ENCODE data around the gene TBATA. TPM values are rescaled to one million over a fixed set of nuclear protein-coding genes. Genes with fewer than 3 reads are reported as not detected.
"Not testable (repeated sequence)": the region's sequence is repeated elsewhere in the genome, so short reads cannot be mapped to it uniquely, and the experiment has no call there.

Gene TBATA
- total RNA-seq, 5 donors from 2014 or later (not counting 1 experiment from before 2014, with no cell fraction given), result not detected

DNA sequence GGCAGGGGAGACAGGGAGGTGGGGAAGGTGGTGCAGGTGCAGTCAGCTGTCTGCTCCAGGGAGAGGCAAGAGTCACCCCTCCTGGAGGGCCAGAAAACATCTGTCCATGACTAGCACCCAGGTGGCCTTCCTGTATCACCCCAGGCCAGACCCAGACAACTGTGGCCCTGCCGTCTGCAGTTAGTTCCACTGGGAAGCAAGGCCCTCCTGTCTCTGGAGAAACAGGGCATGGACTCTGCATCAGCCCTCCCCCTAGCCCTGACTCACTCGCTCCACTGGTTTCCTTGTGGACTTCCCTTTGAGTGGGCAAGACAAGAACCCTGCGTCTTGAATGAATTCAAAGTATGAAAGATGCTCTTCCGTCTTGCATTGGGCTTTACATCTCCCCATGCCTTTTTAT is 12.6 kb downstream of the TBATA start:
- Mint-ChIP-seq H3K9me3 (no peaks in the 10 kb centered on the region), H3K27ac (no peak overlapping the region), H3K27me3 (no peaks in the 10 kb centered on the region), H3K4me1 (no peaks in the 10 kb centered on the region), H3K36me3 (no peaks in the 10 kb centered on the region), H3K4me3 (no peak overlapping the region)
- ChIA-PET CTCF (no interaction called here), POLR2A (no interaction called here)
- Histone ChIP-seq H3K4me1 (ENCODE audit: control insufficient read depth in 1 of 2, extremely low read depth in 1 of 2, insufficient read depth in 2 of 2, low read length in 2 of 2) (no peaks in the 10 kb centered on the region), H3K9me3 (no peaks in the 10 kb centered on the region), H3K4me3 (ENCODE audit: control insufficient read depth in 1 of 2, extremely low read depth in 1 of 2, low read length in 1 of 2) (no peak overlapping the region), H3K27me3 (replicated peaks in 1 of 2; ENCODE audit: control insufficient read depth in 2 of 2, extremely low read depth in 1 of 2, insufficient read depth in 2 of 2, low read length in 1 of 2) (no peaks in the 10 kb centered on the region), H3K36me3 (ENCODE audit: control insufficient read depth in 2 of 2, extremely low read depth in 1 of 2, insufficient read depth in 1 of 2, low read length in 1 of 2) (no peaks in the 10 kb centered on the region), H3K27ac (ENCODE audit: low read length) (no peak overlapping the region)
- WGBS (ENCODE audit: insufficient coverage), result 75% methylated on average over 1 of the region's 4 CpGs
- ATAC-seq (replicated peaks in 1 of 4) (no peak), DNase-seq (peak in 1 of 35 experiments; percentile 2)

DNA sequence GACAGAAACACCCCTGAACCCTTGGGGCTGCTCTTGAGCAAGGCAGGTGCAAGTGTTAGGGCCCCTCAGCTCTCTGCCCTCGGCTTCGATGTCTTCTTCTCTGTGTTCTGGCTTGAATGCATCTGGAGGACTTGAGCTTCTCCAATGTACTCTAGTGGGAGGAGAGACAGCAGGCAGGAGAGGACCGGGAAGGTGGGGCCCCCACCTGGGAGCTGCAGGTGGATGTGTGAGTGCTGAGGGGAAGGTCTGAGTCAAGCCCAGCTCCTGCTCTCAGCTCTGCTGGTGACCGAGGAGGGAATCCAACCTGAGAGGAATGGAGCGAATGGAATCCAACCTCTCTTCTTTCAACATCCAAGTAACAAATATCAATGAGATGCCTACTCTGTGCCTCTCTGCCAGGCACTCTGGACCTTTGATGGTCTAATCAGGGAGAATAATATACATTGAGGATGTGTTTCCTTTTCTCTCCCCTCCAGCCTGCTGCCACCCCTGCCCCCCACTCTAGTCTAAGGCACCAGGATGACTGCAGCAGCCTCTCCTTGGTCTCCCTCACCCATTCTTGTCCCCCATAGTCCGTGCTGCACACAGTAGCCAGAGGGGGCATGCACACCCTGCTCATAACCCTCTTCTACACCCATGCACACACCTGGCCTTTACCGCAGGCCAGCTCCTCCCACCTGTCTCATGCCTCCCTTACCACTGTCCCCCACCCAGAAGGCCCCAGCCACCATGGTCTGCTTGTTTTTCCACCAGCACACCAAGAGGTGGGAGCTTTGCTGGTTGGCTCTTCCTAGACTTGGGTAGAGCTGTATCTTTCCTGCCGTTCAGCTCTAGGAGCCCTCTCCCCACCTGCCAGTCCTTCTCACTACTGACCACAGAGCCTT is 13.6 kb downstream of the TBATA start:
- Histone ChIP-seq H3K27ac (ENCODE audit: low read length) (no peak overlapping the region), H3K4me3 (ENCODE audit: control insufficient read depth in 1 of 2, extremely low read depth in 1 of 2, low read length in 1 of 2) (no peak overlapping the region), H3K27me3 (replicated peaks in 1 of 2; ENCODE audit: control insufficient read depth in 2 of 2, extremely low read depth in 1 of 2, insufficient read depth in 2 of 2, low read length in 1 of 2) (no peaks in the 10 kb centered on the region), H3K9me3 (no peaks in the 10 kb centered on the region), H3K4me1 (ENCODE audit: control insufficient read depth in 1 of 2, extremely low read depth in 1 of 2, insufficient read depth in 2 of 2, low read length in 2 of 2) (no peaks in the 10 kb centered on the region), H3K36me3 (ENCODE audit: control insufficient read depth in 2 of 2, extremely low read depth in 1 of 2, insufficient read depth in 1 of 2, low read length in 1 of 2) (no peaks in the 10 kb centered on the region)
- ATAC-seq (replicated peaks in 1 of 4) (no peak), DNase-seq (peak in 1 of 35 experiments; percentile 1)
- CTCF ChIA-PET, result no interaction called here
- no peaks in the 10 kb centered on the region for H3K36me3 Mint-ChIP-seq
- H3K4me3 Mint-ChIP-seq, result no peak overlapping the region
- H3K4me1 Mint-ChIP-seq, result no peaks in the 10 kb centered on the region
- 64% methylated on average over 3 of the region's 8 CpGs for WGBS (ENCODE audit: insufficient coverage)
- H3K27ac Mint-ChIP-seq, result no peak overlapping the region
- no peaks in the 10 kb centered on the region for H3K9me3 Mint-ChIP-seq
- H3K27me3 Mint-ChIP-seq, result no peaks in the 10 kb centered on the region
- POLR2A ChIA-PET, result no interaction called here

DNA sequence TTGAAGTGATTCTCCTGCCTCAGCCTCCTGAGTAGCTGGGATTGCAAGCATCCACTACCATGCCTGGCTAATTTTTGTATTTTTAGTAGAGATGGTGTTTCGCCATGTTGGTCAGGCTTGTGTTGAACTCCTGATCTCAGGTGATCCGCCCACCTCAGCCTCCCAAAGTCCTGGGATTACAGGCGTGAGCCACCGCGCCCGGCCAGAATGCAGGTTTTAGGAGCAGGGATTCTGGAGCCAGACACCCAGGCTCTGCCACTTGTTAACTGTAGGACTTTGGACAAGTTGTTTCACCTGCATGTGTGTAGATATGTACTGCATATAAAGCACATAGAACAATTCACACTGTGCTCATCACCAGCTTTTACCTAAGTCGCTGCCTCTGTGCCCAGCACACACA is 14.7 kb downstream of the TBATA start:
- DNase-seq; H3K27ac ChIP-seq (ENCODE audit: low read length); H3K4me3 ChIP-seq (ENCODE audit: control insufficient read depth in 1 of 2, extremely low read depth in 1 of 2, low read length in 1 of 2); H3K27ac Mint-ChIP-seq; ATAC-seq (replicated peaks in 1 of 4); H3K27me3 ChIP-seq (replicated peaks in 1 of 2; ENCODE audit: control insufficient read depth in 2 of 2, extremely low read depth in 1 of 2, insufficient read depth in 2 of 2, low read length in 1 of 2); H3K36me3 Mint-ChIP-seq; H3K4me3 Mint-ChIP-seq; H3K4me1 ChIP-seq (ENCODE audit: control insufficient read depth in 1 of 2, extremely low read depth in 1 of 2, insufficient read depth in 2 of 2, low read length in 2 of 2); H3K36me3 ChIP-seq (ENCODE audit: control insufficient read depth in 2 of 2, extremely low read depth in 1 of 2, insufficient read depth in 1 of 2, low read length in 1 of 2); H3K9me3 Mint-ChIP-seq; H3K9me3 ChIP-seq; H3K27me3 Mint-ChIP-seq; CTCF ChIA-PET; H3K4me1 Mint-ChIP-seq: not testable (repeated sequence)
- WGBS (ENCODE audit: insufficient coverage), result 88% methylated on average over 4 of the region's 7 CpGs
- POLR2A ChIA-PET, result interaction anchor here in 1 of 2 donors (0.7 kb wide), 1 partner anchor 301 kb away, joined by 3 read pairs; no protein-coding TSS in a partner anchor

DNA sequence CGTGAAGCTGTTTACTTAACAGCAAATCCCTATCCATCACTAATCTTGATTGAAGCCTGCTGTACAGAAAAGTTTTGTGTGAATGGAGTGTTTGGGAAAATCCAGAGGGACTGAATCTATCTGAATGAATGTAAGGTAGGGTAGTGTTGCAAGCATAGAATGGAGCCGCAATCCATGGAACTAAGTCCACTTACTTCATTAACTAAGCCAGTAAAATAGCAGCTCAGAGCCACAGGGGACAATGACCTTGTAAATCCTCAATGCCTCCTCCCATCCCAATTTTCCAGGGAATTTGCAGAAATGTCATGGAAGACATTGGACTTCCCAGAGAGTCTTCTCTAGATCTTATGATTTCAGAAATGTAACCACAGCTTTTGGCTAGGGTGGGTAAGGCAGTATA is 15.2 kb downstream of the TBATA start:
- no peak overlapping the region for H3K27ac ChIP-seq (ENCODE audit: low read length)
- H3K27me3 ChIP-seq (replicated peaks in 1 of 2; ENCODE audit: control insufficient read depth in 2 of 2, extremely low read depth in 1 of 2, insufficient read depth in 2 of 2, low read length in 1 of 2), result peaks cover 0 to 6% of the 10 kb centered on the region in 2 experiments
- H3K9me3 ChIP-seq, result no peaks in the 10 kb centered on the region
- H3K4me3 ChIP-seq (ENCODE audit: control insufficient read depth in 1 of 2, extremely low read depth in 1 of 2, low read length in 1 of 2), result no peak overlapping the region
- H3K36me3 ChIP-seq (ENCODE audit: control insufficient read depth in 2 of 2, extremely low read depth in 1 of 2, insufficient read depth in 1 of 2, low read length in 1 of 2), result no peaks in the 10 kb centered on the region
- no peaks in the 10 kb centered on the region for H3K4me1 ChIP-seq (ENCODE audit: control insufficient read depth in 1 of 2, extremely low read depth in 1 of 2, insufficient read depth in 2 of 2, low read length in 2 of 2)
- H3K9me3 Mint-ChIP-seq, result peaks cover 0 to 9% (median 4%) of the 10 kb centered on the region in 3 donors
- H3K27ac Mint-ChIP-seq, result no peak overlapping the region
- no peak for DNase-seq
- H3K4me1 Mint-ChIP-seq, result no peaks in the 10 kb centered on the region
- no peak overlapping the region for H3K4me3 Mint-ChIP-seq
- H3K36me3 Mint-ChIP-seq, result no peaks in the 10 kb centered on the region
- POLR2A ChIA-PET, result interaction anchor here in 1 of 2 donors (0.7 kb wide), 1 partner anchor 301 kb away, joined by 3 read pairs; no protein-coding TSS in a partner anchor
- no peak for ATAC-seq (replicated peaks in 1 of 4)
- H3K27me3 Mint-ChIP-seq, result no peaks in the 10 kb centered on the region
- CTCF ChIA-PET, result no interaction called here
- WGBS (ENCODE audit: insufficient coverage), result no CpG with 5 or more reads among the region's 2 CpGs

DNA sequence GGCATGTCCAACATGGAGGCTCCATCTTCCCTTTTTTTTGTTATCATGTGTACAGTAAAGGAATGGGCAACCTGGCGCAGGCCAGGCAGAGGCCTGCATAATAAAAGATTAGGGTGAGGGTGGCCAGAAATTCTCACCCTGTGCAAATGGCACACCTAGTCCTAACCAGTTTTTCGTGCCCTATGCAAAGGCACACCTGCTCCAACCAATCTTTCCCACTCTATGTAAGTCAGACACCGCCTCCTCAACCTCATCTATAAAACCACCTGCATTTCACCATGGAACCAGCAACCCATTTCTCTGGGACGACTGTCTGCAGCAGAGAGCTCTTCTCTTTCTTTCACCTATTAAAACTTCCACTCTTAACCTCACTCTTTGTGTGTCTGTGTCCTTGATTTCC is 16.1 kb downstream of the TBATA start:
- no peaks in the 10 kb centered on the region for H3K27me3 Mint-ChIP-seq
- no peaks in the 10 kb centered on the region for H3K4me1 Mint-ChIP-seq
- Histone ChIP-seq H3K9me3 (no peaks in the 10 kb centered on the region), H3K36me3 (ENCODE audit: control insufficient read depth in 2 of 2, extremely low read depth in 1 of 2, insufficient read depth in 1 of 2, low read length in 1 of 2) (no peaks in the 10 kb centered on the region), H3K4me3 (ENCODE audit: control insufficient read depth in 1 of 2, extremely low read depth in 1 of 2, low read length in 1 of 2) (no peak overlapping the region), H3K27me3 (replicated peaks in 1 of 2; ENCODE audit: control insufficient read depth in 2 of 2, extremely low read depth in 1 of 2, insufficient read depth in 2 of 2, low read length in 1 of 2) (peaks cover 0 to 6% of the 10 kb centered on the region in 2 experiments), H3K4me1 (ENCODE audit: control insufficient read depth in 1 of 2, extremely low read depth in 1 of 2, insufficient read depth in 2 of 2, low read length in 2 of 2) (no peaks in the 10 kb centered on the region), H3K27ac (ENCODE audit: low read length) (no peak overlapping the region)
- no peaks in the 10 kb centered on the region for H3K36me3 Mint-ChIP-seq
- ChIA-PET POLR2A (no interaction called here), CTCF (no interaction called here)
- peaks cover 0 to 9% (median 4%) of the 10 kb centered on the region in 3 donors for H3K9me3 Mint-ChIP-seq
- no peak overlapping the region for H3K4me3 Mint-ChIP-seq
- ATAC-seq (replicated peaks in 1 of 4) (no peak), DNase-seq (no peak)
- H3K27ac Mint-ChIP-seq, result no peak overlapping the region
- WGBS (ENCODE audit: insufficient coverage), result 63% methylated on average over 3 of the region's 4 CpGs

DNA sequence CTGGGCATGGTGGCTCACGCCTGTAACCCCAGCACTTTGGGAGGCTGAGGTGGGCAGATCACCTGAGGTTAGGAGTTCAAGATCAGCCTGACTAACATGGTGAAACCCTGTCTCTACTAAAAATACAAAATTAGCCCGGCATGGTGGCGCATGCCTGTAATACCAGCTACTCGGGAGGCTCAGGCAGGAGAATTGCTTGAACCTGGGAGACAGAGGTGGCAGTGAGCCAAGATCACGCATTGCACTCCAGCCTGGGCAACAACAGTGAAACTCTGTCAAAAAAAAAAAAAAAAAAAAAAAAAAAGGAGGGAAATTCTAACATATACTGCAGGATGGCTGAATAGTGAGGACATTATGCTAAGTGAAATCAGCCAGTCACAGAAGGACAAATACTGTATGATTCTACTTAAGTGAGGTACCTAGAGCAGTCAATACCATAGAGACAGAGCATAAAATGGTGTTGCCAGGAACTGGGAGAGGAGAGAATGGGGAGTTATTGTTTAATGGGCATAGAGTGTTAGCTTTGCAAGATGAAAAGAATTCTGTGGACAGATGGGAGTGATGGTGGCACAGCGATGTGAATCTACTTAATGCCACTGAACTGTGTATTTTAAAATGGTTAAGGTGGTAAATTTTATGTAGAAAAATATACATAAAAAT is 17.0 kb downstream of the TBATA start:
- not testable (repeated sequence) for H3K27ac Mint-ChIP-seq, H3K9me3 Mint-ChIP-seq
- no CpG with 5 or more reads among the region's 6 CpGs for WGBS (ENCODE audit: insufficient coverage)

More for the DNA sequence above, 17.0 kb downstream of the TBATA start:
- H3K4me1 Mint-ChIP-seq; CTCF ChIA-PET; POLR2A ChIA-PET; H3K27ac ChIP-seq (ENCODE audit: low read length); H3K36me3 ChIP-seq (ENCODE audit: control insufficient read depth in 2 of 2, extremely low read depth in 1 of 2, insufficient read depth in 1 of 2, low read length in 1 of 2); DNase-seq; H3K4me1 ChIP-seq (ENCODE audit: control insufficient read depth in 1 of 2, extremely low read depth in 1 of 2, insufficient read depth in 2 of 2, low read length in 2 of 2); H3K36me3 Mint-ChIP-seq; H3K9me3 ChIP-seq; ATAC-seq (replicated peaks in 1 of 4); H3K4me3 Mint-ChIP-seq; H3K4me3 ChIP-seq (ENCODE audit: control insufficient read depth in 1 of 2, extremely low read depth in 1 of 2, low read length in 1 of 2); H3K27me3 Mint-ChIP-seq; H3K27me3 ChIP-seq (replicated peaks in 1 of 2; ENCODE audit: control insufficient read depth in 2 of 2, extremely low read depth in 1 of 2, insufficient read depth in 2 of 2, low read length in 1 of 2): not testable (repeated sequence)

Measured in T-cell (primary cell).